Endothelial cell (in vitro differentiated cells): ENCODE data around the gene DBF4. TPM values are rescaled to one million over a fixed set of nuclear protein-coding genes. Genes with fewer than 3 reads are reported as not detected.

Source experiments
- DNase-seq: peaks from one replicate; pipeline ENCODE4 v3.0.0; 2021; ENCODE audit warnings: low spot score
- H3K27ac Mint-ChIP-seq: one replicate; pipeline ENCODE4 v1.8.0; 2021; ENCODE audit warnings: mixed read lengths, inconsistent platforms; ENCODE audit not compliant: unreplicated experiment
- H3K27me3 Mint-ChIP-seq: one replicate; pipeline ENCODE4 v1.8.0; 2021; ENCODE audit warnings: mild to moderate bottlenecking, moderate library complexity, mixed read lengths, inconsistent platforms; ENCODE audit not compliant: unreplicated experiment
- H3K36me3 Mint-ChIP-seq: one replicate; pipeline ENCODE4 v1.8.0; 2021; ENCODE audit warnings: mild to moderate bottlenecking, low read depth, mixed read lengths, inconsistent platforms; ENCODE audit not compliant: unreplicated experiment
- H3K4me1 Mint-ChIP-seq: one replicate; pipeline ENCODE4 v1.8.0; 2021; ENCODE audit warnings: mild to moderate bottlenecking, mixed read lengths, inconsistent platforms; ENCODE audit not compliant: unreplicated experiment
- H3K4me3 Mint-ChIP-seq: one replicate; pipeline ENCODE4 v1.8.0; 2021; ENCODE audit warnings: mild to moderate bottlenecking, mixed read lengths, inconsistent platforms; ENCODE audit not compliant: unreplicated experiment
- H3K9me3 Mint-ChIP-seq: one replicate; pipeline ENCODE4 v1.8.0; 2021; ENCODE audit warnings: mixed read lengths, inconsistent platforms; ENCODE audit not compliant: unreplicated experiment
- total RNA-seq: library from RNA; stranded (reverse); fragmentation: NEBNext Ultra II Directional; extraction: Animal tissue kit (Norgen Biotek cat#: 25700); gene quantifications from one replicate; pipeline ENCODE4 v1.2.1, GENCODE V29; 2021; ENCODE audit not compliant: unreplicated experiment
- TF ChIP-seq, protein P1 (sequence below): fragments of 200-600 bp; sonication (generic); IDR thresholded peaks from one replicate; pipeline ENCODE4 v1.5.0; 2021; ENCODE audit warnings: antibody characterized with exemption; ENCODE audit not compliant: unreplicated experiment

The DBF4 gene
- total RNA-seq, 1 donor from 2014 or later: 19.6 TPM

DNA sequence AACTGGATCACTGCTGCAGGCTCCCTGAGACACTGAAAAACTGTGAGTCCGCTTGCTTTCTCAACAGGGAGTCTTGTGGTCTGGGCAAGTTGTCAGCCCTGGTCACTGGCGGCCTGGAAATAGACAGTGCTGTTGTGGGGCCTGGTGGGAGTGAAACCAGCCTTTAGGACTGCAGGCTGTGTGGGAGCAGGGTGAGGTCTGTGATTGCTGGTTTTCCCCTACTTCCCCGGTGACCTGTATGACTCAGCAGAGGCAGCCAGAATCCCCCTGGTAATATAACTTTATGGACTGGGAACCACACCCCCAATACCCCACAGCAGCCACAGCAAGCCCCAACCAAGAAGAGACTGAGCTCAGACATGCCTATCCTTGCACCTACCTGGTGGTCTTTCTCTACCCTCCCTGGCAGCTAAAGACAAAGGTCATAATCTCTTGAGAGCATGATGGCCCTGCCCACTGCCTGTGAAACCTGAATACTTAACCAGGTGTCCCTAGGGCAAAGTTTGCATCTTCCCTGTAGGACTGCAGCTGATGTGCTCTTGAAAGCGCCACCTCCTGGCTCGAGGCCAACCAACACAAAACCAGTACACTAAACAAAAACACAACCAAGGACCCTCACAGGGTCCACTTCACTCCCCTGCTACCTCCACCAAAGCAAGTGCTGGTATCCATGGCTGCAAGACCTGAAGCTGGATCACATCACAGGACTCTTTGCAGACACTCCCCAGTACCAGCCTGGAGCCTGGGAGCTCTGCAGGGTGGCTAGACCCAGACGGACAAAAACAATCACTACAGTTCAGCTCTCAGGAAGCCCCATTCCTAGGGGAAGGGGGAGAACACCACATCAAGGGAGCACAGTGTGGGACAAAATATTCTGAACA, 50.5 kb downstream of the DBF4 start:
- no peaks in the 10 kb centered on the region for H3K27me3 Mint-ChIP-seq
- DNase-seq: no peak
- H3K27ac Mint-ChIP-seq: no peak overlapping the region
- no peaks in the 10 kb centered on the region for H3K9me3 Mint-ChIP-seq
- H3K4me1 Mint-ChIP-seq: no peaks in the 10 kb centered on the region
- no peaks in the 10 kb centered on the region for H3K36me3 Mint-ChIP-seq
- TF ChIP-seq, protein P1, sequence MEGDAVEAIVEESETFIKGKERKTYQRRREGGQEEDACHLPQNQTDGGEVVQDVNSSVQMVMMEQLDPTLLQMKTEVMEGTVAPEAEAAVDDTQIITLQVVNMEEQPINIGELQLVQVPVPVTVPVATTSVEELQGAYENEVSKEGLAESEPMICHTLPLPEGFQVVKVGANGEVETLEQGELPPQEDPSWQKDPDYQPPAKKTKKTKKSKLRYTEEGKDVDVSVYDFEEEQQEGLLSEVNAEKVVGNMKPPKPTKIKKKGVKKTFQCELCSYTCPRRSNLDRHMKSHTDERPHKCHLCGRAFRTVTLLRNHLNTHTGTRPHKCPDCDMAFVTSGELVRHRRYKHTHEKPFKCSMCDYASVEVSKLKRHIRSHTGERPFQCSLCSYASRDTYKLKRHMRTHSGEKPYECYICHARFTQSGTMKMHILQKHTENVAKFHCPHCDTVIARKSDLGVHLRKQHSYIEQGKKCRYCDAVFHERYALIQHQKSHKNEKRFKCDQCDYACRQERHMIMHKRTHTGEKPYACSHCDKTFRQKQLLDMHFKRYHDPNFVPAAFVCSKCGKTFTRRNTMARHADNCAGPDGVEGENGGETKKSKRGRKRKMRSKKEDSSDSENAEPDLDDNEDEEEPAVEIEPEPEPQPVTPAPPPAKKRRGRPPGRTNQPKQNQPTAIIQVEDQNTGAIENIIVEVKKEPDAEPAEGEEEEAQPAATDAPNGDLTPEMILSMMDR: peak; percentile 25
- H3K4me3 Mint-ChIP-seq: no peak overlapping the region

DNA sequence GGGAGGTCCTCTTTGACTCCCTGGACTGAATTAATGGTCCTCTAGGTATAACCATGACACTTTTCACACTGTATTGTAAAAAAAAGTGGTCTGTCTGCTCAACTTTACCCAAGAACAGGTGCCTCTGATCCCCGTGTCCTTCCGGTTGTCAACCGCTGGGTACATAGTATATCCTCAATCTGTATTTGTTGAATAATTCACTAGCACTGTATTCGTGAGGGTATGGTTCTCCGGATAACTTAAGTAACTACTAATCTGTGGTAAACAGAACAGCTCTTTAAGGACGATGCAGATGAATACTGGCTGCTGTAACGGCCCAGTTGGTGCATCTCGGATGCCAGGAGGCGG, 57.3 kb downstream of the DBF4 start:
- H3K4me3 Mint-ChIP-seq: peak overlapping the region; percentile 91
- H3K9me3 Mint-ChIP-seq: no peaks in the 10 kb centered on the region
- no peaks in the 10 kb centered on the region for H3K27me3 Mint-ChIP-seq
- TF ChIP-seq, protein P1: no peak
- no peaks in the 10 kb centered on the region for H3K36me3 Mint-ChIP-seq
- no peaks in the 10 kb centered on the region for H3K4me1 Mint-ChIP-seq
- no peak overlapping the region for H3K27ac Mint-ChIP-seq
- DNase-seq: no peak

DNA sequence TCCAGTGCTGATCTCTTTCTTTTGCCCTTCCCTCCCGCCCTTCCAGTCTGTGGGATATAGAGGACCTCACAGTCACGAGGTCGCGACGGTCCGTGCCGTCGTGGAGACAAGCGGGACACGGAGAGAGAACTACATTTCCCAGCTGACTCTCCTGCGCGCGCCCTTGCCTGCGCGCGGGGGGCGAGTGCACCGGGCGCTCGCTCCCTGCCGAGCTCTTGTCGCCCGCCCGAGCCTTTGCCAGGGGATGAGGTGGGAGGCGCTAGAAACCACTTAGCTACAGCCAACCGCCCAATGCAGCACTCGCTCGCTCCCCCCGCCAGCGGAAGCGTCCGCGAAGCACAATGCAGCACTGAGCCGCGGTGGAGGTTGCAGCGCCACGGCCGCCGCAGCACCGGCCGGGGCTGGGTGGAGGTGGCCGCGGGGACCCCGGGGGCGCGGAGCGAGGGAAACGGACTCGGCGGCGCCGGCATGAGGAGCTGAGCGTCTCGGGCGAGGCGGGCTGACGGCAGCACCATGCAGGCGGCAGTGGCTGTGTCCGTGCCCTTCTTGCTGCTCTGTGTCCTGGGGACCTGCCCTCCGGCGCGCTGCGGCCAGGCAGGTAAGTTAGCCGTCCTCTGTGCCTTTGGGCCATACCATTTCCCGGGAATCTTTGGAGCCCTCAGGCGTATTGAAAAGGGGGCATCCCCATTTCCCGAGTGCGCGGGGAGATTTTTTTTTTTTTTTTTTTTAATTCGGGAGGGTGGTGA, 57.8 kb downstream of the DBF4 start, which contains the start of gene ADAM22:
Gene ADAM22 (plus strand): TSS at position 299 of the 746 bp plus-strand sequence. CDS start 215 bp downstream, at position 514.
- H3K36me3 Mint-ChIP-seq: peaks cover 3% of the 10 kb centered on the region
- H3K27ac Mint-ChIP-seq: no peak within 1 kb of the TSS
- peak; percentile 90 for DNase-seq
- TF ChIP-seq, protein P1: no peak
- no peaks in the 10 kb centered on the region for H3K9me3 Mint-ChIP-seq
- H3K4me3 Mint-ChIP-seq: peak within 1 kb of the TSS; percentile 91
- no peaks in the 10 kb centered on the region for H3K4me1 Mint-ChIP-seq
- no peaks in the 10 kb centered on the region for H3K27me3 Mint-ChIP-seq

DNA sequence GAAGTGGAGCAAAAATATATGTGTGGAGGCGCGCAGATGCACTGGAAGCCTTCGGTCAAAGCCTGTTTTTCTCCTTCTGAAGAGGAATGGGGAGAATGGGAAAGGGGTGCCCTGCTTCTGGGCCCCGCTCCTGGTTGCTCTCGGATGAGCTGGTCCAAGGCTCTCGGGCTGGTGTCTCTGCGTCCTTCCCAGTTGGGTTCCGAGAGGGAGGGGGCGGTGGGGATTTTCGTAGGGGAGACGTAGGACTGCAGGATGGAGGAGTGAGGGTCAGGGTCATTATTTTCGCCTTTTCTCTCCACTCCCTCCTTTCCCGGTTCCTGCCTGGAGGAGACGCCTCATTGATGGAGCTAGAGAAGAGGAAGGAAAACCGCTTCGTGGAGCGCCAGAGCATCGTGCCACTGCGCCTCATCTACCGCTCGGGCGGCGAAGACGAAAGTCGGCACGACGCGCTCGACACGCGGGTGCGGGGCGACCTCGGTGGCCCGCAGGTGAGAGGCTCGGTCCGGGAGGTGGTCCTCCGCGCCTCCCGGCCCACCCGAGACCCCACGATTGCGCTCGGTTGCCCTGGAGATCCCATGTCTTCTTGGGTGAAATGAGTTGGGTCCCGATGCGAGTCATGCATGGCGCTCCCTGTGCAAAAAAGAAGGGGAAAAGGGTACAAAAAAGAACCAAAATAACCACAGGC, 58.5 kb downstream of the DBF4 start:
- no peaks in the 10 kb centered on the region for H3K27me3 Mint-ChIP-seq
- no peaks in the 10 kb centered on the region for H3K4me1 Mint-ChIP-seq
- peak overlapping the region; percentile 91 for H3K4me3 Mint-ChIP-seq
- TF ChIP-seq, protein P1: no peak
- no peaks in the 10 kb centered on the region for H3K9me3 Mint-ChIP-seq
- peaks cover 3% of the 10 kb centered on the region for H3K36me3 Mint-ChIP-seq
- DNase-seq: peak; percentile 21
- H3K27ac Mint-ChIP-seq: no peak overlapping the region
